ENCODE results near the gene KCND3.

Gene KCND3

GRCh38 chr1:111842411-111842810 is 147.1 kb downstream of the KCND3 start:
- no peaks in the 10 kb centered on the region for H3K4me1 ChIP-seq
- no peak for TF ChIP-seq Cebpa-rat (IDR thresholded peaks at IDR 0.05)
- no peak overlapping the region for H3K27ac ChIP-seq
- no peak overlapping the region for H3K4me3 ChIP-seq
- no peak overlapping the region for H3K9ac ChIP-seq
- H3K9me3 ChIP-seq (replicated peaks in 1 of 11): no peaks in the 10 kb centered on the region
- H3K36me3 ChIP-seq: no peaks in the 10 kb centered on the region
- no peaks in the 10 kb centered on the region for H4K20me1 ChIP-seq
- no peaks in the 10 kb centered on the region for H3K27me3 ChIP-seq
- no peak overlapping the region for H3K4me2 ChIP-seq

DNA sequence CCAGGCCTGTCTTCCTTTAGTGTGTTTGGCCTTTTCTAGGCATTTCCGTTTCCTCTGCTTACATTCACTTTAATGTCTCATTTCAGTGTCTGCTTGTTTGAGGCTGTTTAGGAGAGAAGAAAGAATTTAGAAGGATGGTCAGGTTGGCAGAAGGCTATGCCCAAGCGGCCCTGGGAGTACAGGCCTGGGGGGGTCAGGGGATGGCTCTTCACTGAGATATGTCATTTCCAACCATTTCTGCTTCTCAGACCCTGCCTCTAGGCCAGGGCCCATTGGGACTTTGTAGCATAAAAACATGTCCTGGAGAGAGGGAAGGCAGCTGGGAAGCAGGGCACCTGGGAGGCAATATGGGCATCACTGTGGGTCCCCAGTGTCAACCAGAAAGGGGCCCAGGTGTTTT is 147.7 kb downstream of the KCND3 start:
- no peak overlapping the region for H3K9ac ChIP-seq
- no peak for TF ChIP-seq Cebpa-rat (IDR thresholded peaks at IDR 0.05)

DNA sequence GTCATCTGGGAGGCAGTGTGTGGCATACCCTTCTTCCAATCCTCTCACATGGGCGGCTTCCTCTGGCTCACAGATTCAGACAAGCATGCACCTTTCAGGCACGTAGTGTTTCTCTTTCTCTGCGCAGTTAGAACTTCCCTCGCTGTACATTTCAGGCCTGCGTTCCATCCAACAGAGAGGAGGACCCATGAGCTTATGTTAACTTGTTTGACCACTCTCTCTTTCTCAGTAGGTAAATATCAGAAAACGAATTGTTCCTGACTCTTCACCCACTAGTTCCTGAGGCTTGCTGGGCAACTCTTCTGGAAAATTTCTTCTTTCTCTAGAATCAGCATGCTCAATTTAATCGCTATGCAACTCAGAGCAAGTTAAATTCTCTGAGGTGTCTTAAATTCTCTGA is 148.3 kb downstream of the KCND3 start:
- TF ChIP-seq Cebpa-rat (IDR thresholded peaks at IDR 0.05): no peak
- no peak overlapping the region for H3K9ac ChIP-seq
- no peak overlapping the region for H3K27ac ChIP-seq
- H4K20me1 ChIP-seq: no peaks in the 10 kb centered on the region
- no peaks in the 10 kb centered on the region for H3K9me3 ChIP-seq (replicated peaks in 1 of 11)
- H3K36me3 ChIP-seq: no peaks in the 10 kb centered on the region
- no peaks in the 10 kb centered on the region for H3K27me3 ChIP-seq
- no peak overlapping the region for H3K4me3 ChIP-seq
- no peak overlapping the region for H3K4me2 ChIP-seq
- H3K4me1 ChIP-seq: no peaks in the 10 kb centered on the region

More for the DNA sequence above, 147.7 kb downstream of the KCND3 start:
- H3K4me2 ChIP-seq: no peak overlapping the region
- H3K27ac ChIP-seq: no peak overlapping the region
- H3K27me3 ChIP-seq: no peaks in the 10 kb centered on the region
- no peaks in the 10 kb centered on the region for H3K9me3 ChIP-seq (replicated peaks in 1 of 11)
- no peaks in the 10 kb centered on the region for H4K20me1 ChIP-seq
- H3K4me3 ChIP-seq: no peak overlapping the region
- no peaks in the 10 kb centered on the region for H3K36me3 ChIP-seq
- H3K4me1 ChIP-seq: no peaks in the 10 kb centered on the region

- no peak overlapping the region for H3K4me2 ChIP-seq
- H3K4me1 ChIP-seq: no peaks in the 10 kb centered on the region
- no peaks in the 10 kb centered on the region for H3K9me3 ChIP-seq (replicated peaks in 1 of 11)
- H3K36me3 ChIP-seq: no peaks in the 10 kb centered on the region
- no peak overlapping the region for H3K9ac ChIP-seq
- no peaks in the 10 kb centered on the region for H3K27me3 ChIP-seq
- no peak overlapping the region for H3K27ac ChIP-seq
- no peaks in the 10 kb centered on the region; a peak in 1 of 22 replicates for H4K20me1 ChIP-seq
- H3K4me3 ChIP-seq: no peak overlapping the region
- no peak for TF ChIP-seq Cebpa-rat (IDR thresholded peaks at IDR 0.05)
Measured at GRCh38 chr1:111837393-111837792, 152.1 kb downstream of the KCND3 start.

DNA sequence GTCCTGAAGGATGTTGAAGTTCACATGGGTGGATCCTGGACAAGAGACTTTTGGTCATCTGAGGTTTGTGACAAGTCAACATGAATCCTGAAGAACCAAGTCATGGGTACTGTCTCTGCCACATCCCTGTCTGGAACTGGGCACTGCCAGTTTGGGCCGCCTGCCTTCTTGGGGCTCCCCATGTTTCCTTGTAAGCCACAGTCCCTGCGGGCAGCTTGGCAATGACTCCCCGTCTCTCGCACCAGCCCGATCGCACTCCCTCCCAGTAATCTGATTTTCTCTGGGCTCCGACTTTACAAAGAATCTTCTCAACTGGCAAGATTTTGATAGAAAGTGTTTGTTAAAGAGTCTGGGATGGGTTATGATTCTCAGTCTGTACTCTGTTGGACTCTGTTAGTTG is 153.4 kb downstream of the KCND3 start:
- no peaks in the 10 kb centered on the region for H3K9me3 ChIP-seq (replicated peaks in 1 of 11)
- H3K4me3 ChIP-seq: no peak overlapping the region
- H3K27me3 ChIP-seq: no peaks in the 10 kb centered on the region
- H3K27ac ChIP-seq: no peak overlapping the region
- H3K4me2 ChIP-seq: no peak overlapping the region
- H3K36me3 ChIP-seq: no peaks in the 10 kb centered on the region
- H3K9ac ChIP-seq: no peak overlapping the region
- no peaks in the 10 kb centered on the region; a peak in 1 of 22 replicates for H4K20me1 ChIP-seq
- no peak for TF ChIP-seq Cebpa-rat (IDR thresholded peaks at IDR 0.05)
- no peaks in the 10 kb centered on the region for H3K4me1 ChIP-seq

- Histone ChIP-seq H3K4me2 (no peak overlapping the region), H3K36me3 (no peaks in the 10 kb centered on the region), H3K9ac (no peak overlapping the region)
Measured at GRCh38 chr1:111835514-111835913, 154.0 kb downstream of the KCND3 start.

GRCh38 chr1:111834956-111835355 is 154.5 kb downstream of the KCND3 start:
- no peak for TF ChIP-seq Cebpa-rat (IDR thresholded peaks at IDR 0.05)
- no peak overlapping the region for H3K27ac ChIP-seq
- H3K4me3 ChIP-seq: no peak overlapping the region
- no peak overlapping the region for H3K9ac ChIP-seq
- no peaks in the 10 kb centered on the region for H3K36me3 ChIP-seq
- no peaks in the 10 kb centered on the region; a peak in 1 of 22 replicates for H4K20me1 ChIP-seq
- no peaks in the 10 kb centered on the region for H3K4me1 ChIP-seq
- H3K9me3 ChIP-seq (replicated peaks in 1 of 11): no peaks in the 10 kb centered on the region
- H3K4me2 ChIP-seq: no peak overlapping the region
- H3K27me3 ChIP-seq: no peaks in the 10 kb centered on the region

More at GRCh38 chr1:111835514-111835913, 154.0 kb downstream of the KCND3 start:
- TF ChIP-seq Cebpa-rat (IDR thresholded peaks at IDR 0.05): no peak
- Histone ChIP-seq H4K20me1 (no peaks in the 10 kb centered on the region; a peak in 1 of 22 replicates), H3K27ac (no peak overlapping the region), H3K4me3 (no peak overlapping the region), H3K4me1 (no peaks in the 10 kb centered on the region), H3K27me3 (no peaks in the 10 kb centered on the region), H3K9me3 (replicated peaks in 1 of 11) (no peaks in the 10 kb centered on the region)

DNA sequence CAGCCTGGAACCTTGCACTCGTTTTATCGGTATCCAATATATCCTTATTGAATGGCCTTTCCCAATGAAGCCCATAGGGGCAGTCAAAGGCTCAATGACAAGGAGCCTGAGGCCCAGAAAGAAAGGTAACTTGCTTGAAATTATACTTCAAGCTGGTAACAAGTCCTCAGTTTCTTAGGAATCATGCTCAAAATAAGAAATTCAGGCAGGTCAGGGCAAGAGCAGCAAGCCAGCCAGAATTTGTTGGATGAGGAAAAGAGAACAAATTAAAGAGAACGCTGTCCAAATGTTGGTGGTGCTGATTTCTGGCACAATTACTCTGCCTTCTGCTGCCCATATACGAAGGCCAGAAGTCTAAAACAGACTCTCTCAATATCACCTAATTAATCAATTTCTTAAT is 156.1 kb downstream of the KCND3 start:
- H3K4me2 ChIP-seq: no peak overlapping the region
- no peak for TF ChIP-seq Cebpa-rat (IDR thresholded peaks at IDR 0.05)
- no peaks in the 10 kb centered on the region for H3K4me1 ChIP-seq
- no peaks in the 10 kb centered on the region for H3K9me3 ChIP-seq (replicated peaks in 1 of 11)
- no peaks in the 10 kb centered on the region for H3K36me3 ChIP-seq
- H4K20me1 ChIP-seq: no peaks in the 10 kb centered on the region; a peak in 1 of 22 replicates
- no peaks in the 10 kb centered on the region for H3K27me3 ChIP-seq
- no peak overlapping the region for H3K9ac ChIP-seq
- no peak overlapping the region for H3K27ac ChIP-seq
- no peak overlapping the region for H3K4me3 ChIP-seq

- Histone ChIP-seq H3K4me1 (no peaks in the 10 kb centered on the region), H3K36me3 (no peaks in the 10 kb centered on the region), H4K20me1 (no peaks in the 10 kb centered on the region; a peak in 1 of 22 replicates), H3K27me3 (no peaks in the 10 kb centered on the region), H3K9me3 (replicated peaks in 1 of 11) (no peaks in the 10 kb centered on the region), H3K27ac (no peak overlapping the region), H3K4me3 (no peak overlapping the region), H3K9ac (no peak overlapping the region), H3K4me2 (no peak overlapping the region)
- TF ChIP-seq Cebpa-rat (IDR thresholded peaks at IDR 0.05): no peak
Measured at GRCh38 chr1:111832521-111833155, 156.8 kb downstream of the KCND3 start.

DNA sequence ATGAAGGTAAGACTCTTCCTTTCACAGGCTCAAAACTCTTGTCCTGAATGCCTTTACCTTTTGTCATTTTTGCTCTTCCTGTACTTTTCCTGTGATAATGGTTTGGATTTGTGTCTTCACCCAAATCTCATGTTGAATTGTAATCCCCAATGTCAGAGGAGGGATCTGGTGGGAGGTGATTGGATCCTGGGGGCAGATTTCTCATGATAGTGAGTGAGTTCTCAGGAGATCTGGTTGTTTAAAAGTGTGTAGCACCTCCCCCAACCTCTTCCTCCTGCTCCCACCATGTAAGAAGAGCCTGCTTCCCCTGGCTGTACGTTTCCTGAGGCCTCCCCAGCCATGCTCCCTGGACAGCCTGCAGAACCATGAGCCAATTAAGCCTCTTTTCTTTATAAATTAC is 158.3 kb downstream of the KCND3 start:
- H3K27ac ChIP-seq: no peak overlapping the region
- no peaks in the 10 kb centered on the region for H3K36me3 ChIP-seq
- H3K9ac ChIP-seq: no peak overlapping the region
- TF ChIP-seq Cebpa-rat (IDR thresholded peaks at IDR 0.05): no peak
- no peak overlapping the region for H3K4me3 ChIP-seq
- no peaks in the 10 kb centered on the region for H3K9me3 ChIP-seq (replicated peaks in 1 of 11)
- no peaks in the 10 kb centered on the region for H3K27me3 ChIP-seq
- H4K20me1 ChIP-seq: no peaks in the 10 kb centered on the region; a peak in 1 of 22 replicates
- no peaks in the 10 kb centered on the region for H3K4me1 ChIP-seq
- H3K4me2 ChIP-seq: no peak overlapping the region
